ENCODE measurements around the gene CATSPERZ.
"Not testable (repeated sequence)": the region's sequence is repeated elsewhere in the genome, so short reads cannot be mapped to it uniquely, and the experiment has no call there.

The CATSPERZ gene

DNA sequence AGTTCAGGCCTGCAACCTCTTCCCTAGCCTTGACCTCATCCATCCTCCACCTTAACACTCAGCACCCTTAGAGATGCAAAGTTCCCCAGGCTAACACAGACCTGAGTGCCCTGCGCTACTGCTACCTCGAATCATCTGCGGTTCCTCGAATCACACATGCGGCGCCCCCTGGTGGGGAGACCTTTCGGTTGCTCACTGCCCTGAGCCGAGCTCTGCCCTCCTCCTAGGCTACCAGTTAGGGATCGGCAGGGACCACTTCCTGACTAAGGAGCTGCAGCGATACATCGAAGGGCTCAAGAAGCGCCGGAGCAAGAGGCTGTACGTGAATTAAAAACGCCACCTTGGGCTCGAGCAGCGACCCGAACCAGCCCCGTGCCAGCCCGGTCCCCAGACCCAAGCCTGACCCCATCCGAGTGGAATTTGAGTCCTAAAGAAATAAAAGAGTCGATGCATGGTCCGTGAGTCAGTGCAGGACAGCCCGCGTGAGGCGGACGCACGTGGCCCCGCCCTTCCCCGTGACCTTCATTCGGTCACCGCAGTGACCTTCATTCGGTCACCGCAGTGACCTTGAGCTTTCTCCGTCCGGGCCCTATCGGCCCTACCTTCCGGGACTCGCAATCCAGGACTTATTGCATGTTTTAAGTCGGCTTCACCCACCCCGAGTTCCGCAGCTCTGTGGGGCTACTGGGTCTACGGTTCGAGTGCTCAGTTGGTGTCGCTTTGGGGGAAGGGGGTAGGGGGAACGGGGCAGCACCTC lies 4.3 kb downstream of the CATSPERZ start:
- DNase-seq = peak; percentile 98

DNA sequence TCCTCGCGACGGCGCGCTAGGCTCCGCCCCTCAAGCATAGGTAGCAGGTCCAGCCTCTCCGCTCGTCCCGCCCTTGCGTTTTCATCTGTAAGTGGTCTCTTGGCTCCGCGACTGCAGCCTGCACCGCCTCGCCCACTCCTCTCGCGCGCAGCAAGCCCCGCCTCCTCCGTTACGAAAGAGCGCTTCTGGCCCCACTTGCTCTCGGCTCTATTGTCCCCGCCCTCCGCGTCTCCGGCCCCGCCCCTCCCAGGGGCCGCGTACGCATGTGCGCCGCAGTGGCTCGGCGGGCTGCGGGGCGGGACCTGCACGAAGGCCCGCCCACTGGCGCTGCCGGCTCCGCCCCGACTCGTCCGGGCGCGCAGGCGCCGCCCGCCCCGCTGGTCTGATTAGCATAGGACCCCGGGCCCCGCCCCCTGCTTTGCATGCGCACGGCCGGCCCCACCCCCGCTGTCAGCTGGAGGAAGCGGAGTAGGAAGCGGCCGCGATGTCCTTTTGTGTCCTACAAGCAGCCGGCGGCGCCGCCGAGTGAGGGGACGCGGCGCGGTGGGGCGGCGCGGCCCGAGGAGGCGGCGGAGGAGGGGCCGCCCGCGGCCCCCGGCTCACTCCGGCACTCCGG lies 5.0 kb downstream of the CATSPERZ start, which contains the start of gene ESRRA:
Gene ESRRA, plus strand, starts transcription at position 450 of the 616 bp plus-strand sequence. CDS start 1,656 bp downstream, outside the sequence.
- DNase-seq = peak; percentile 100

GRCh38 chr11:64305691-64306562 lies 5.8 kb downstream of the CATSPERZ start:
- peak; percentile 83 for DNase-seq

GRCh38 chr11:64306563-64306875 lies 6.4 kb downstream of the CATSPERZ start:
- DNase-seq = no peak

DNA sequence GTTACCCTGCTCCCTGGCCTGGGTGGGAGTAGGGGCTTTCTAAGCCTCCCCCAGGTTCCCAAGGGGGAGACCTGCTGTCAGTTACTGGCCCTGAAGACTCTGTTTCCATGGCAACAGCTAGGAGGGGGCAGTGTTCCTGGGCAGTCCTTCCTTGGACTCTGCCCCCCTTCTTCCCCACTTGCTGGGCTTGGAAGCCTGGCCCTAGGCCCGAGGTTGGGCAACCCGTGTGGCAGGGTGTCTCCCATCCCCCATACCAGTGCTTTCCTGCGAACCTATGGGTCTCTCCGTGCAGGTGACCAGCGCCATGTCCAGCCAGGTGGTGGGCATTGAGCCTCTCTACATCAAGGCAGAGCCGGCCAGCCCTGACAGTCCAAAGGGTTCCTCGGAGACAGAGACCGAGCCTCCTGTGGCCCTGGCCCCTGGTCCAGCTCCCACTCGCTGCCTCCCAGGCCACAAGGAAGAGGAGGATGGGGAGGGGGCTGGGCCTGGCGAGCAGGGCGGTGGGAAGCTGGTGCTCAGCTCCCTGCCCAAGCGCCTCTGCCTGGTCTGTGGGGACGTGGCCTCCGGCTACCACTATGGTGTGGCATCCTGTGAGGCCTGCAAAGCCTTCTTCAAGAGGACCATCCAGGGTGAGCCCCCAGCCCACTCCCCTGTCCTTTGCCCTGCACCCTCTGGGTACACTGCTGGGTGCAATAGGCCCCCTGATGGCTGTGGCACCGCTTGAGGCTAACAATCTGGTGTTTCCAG lies 6.9 kb downstream of the CATSPERZ start:
- no peak for DNase-seq

DNA sequence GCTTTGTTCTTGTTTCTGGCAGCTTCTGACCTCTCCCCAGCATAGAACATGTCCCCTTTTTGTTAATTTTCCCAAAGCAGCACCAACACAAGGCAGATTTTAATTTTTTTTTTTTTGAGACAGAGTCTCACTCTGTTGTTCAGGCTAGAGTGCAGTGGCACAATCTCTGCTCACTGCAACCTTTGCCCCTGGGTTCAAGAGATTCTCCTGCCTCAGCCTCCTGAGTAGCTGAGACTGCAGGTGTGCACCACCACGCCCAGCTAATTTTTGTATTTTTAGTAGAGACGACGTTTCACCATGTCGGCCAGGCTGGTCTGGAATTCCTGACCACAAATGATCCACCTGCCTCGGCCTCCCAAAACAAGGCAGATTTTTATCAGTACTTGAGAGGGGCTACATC lies 7.6 kb downstream of the CATSPERZ start:
- not testable (repeated sequence) for DNase-seq

DNA sequence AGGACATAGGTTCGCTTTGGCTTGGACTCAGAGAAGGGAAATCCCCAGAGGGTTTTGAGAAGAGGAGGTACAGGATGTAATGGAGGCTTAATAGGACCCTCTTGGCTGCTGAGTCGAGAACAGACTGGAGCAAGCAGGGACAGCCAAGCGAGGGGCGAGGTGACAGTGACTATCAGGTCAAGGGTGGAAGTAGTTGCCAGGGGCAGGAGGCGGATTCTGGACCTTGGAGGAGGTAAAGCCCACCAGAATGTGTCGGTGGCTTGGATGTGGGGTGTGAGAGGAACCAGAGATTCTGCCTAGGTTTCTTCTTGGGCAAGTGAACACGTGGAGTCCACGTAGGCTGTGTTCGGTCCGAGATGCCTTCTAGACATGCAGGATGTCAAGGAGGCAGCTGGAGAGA lies 12.8 kb downstream of the CATSPERZ start:
- DNase-seq = no peak

- no peak for DNase-seq
These were observed 13.5 kb downstream of the CATSPERZ start for GRCh38 chr11:64313491-64314145.

GRCh38 chr11:64314146-64314804 lies 14.1 kb downstream of the CATSPERZ start:
- no peak for DNase-seq

DNA sequence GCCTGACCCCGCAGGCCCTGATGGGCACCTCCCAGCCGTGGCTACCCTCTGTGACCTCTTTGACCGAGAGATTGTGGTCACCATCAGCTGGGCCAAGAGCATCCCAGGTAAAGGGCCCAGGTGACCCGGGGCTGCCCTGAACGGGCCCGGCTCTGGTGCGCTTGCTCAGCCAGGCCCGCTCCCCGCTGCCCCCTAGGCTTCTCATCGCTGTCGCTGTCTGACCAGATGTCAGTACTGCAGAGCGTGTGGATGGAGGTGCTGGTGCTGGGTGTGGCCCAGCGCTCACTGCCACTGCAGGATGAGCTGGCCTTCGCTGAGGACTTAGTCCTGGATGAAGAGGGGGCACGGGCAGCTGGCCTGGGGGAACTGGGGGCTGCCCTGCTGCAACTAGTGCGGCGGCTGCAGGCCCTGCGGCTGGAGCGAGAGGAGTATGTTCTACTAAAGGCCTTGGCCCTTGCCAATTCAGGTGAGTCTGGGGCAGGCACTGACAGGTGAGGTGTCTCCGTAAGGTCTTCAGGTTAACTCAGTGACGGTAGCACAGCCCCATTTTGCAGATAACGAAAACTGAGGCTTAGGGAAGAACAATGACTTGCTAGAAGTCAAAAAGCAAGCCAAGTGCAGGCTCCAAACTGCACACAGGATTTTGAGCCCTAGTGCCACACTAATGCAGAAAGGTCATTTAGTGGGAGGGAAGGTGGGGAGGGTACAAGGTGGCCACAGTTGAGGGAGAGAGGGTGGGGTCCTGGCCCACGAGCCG lies 14.8 kb downstream of the CATSPERZ start:
- no peak for DNase-seq

GRCh38 chr11:64315667-64316526 lies 15.7 kb downstream of the CATSPERZ start:
- not testable (repeated sequence) for DNase-seq

GRCh38 chr11:64316672-64317324 lies 16.6 kb downstream of the CATSPERZ start:
- DNase-seq = peak; percentile 54

GRCh38 chr11:64317325-64317960 lies 17.3 kb downstream of the CATSPERZ start, which contains the start of gene TRMT112:
Gene TRMT112, minus strand, starts transcription at chr11:64317559. Its CDS starts 33 bp downstream, at chr11:64317526.
- DNase-seq = peak; percentile 98

DNA sequence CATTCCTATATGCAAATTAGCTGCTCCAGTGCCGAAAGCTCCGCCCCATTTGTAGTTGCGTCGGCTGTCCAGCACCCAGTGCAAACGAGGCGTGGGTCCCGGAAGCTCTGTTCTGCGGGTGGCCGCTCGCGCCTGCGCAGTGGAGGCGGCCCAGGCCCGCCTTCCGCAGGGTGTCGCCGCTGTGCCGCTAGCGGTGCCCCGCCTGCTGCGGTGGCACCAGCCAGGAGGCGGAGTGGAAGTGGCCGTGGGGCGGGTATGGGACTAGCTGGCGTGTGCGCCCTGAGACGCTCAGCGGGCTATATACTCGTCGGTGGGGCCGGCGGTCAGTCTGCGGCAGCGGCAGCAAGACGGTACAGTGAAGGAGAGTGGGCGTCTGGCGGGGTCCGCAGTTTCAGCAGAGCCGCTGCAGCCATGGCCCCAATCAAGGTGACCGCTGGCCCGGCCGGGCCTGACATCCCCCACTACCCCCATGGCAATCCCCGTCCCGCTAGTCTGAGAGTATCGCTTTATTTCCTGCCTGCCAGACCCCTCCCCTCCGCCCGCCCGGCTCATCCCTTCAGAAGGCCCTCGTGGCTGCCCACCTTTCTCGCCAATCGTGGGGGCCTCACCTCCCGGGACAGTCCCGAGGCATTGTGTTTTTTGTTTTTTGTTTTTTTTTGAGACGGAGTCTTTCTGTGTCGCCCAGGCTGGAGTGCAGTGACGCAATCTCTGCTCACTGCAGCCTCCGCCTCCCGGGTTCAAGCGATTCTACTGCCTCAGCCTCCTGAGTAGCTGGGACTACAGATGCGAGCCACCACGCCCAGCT lies 18.0 kb downstream of the CATSPERZ start, which contains the start of gene PRDX5:
Gene PRDX5, plus strand, starts transcription at position 161 of the 805 bp plus-strand sequence. Its CDS starts 95 bp downstream, at position 256.
- DNase-seq = peak; percentile 96

DNA sequence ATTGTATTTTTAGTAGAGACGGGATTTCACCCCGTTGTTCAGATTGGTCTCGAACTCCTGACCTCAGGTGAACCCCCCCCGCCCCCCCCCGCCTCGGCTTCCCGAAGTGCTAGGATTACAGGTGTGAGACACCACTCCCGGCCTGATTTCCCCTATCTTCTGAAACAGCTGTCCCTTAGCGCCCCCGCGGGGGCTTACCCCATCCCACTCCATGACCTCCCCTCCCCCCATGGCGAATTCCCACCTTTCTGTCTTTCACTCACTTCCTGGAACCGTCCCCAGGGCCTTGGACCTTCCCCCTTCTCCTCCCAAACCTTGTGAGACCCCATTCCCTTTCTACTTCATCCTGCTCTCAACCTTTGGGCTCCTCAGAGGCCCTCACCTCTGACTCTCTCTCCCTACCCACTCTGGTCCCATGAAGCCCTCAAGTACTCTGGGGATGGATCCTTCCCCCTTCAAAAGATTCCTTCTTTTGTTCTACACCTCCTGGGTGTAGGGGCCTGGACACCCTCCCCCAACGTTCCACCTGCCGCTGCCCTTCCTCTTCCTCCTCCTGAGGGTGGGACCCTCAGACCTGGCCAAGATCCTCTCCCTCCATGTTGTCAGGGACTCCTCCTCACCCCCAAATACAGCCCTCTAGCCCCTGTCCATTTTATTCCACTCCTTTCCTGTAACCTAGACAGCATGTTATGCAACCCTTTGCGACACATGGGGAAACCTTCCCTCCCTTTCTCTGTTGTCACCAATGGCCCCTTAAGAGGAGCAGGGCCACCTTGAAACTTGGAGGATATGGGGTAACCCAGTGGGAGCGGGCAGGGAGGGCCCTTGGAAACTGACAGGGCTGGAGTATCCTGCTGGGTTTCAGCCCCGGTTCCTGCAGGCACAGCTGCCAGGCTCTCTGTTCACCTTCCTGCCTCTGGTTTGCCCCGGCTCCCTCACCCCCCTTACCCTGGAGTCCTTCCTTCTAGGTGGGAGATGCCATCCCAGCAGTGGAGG lies 18.9 kb downstream of the CATSPERZ start:
- no peak for DNase-seq

DNA sequence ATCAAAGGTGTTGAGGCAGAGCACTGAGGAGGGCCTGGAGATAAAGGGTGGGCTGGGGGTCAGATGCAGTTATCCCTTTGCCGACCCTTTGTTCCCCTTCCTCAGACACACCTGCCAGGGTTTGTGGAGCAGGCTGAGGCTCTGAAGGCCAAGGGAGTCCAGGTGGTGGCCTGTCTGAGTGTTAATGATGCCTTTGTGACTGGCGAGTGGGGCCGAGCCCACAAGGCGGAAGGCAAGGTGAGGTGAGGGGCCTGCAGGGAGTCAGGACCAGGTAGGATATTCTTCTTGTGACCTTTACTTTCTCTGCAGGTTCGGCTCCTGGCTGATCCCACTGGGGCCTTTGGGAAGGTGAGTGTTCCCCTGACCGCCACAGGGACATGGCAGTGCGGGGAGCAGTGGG lies 20.4 kb downstream of the CATSPERZ start:
- no peak for DNase-seq
